Stimulated activated CD4-positive, alpha-beta T cell treated with anti-CD3 and anti-CD28 coated beads, Interleukin-12 subunit alpha, Interleukin-12 subunit beta, amount 100 ng/mL, for 24 hours (primary cell): ENCODE results near the gene DNAJA1.
A peak's percentile ranks its signal among the peaks of the same experiment; 100 is the strongest.
"Not testable (repeated sequence)": the region's sequence is repeated elsewhere in the genome, so short reads cannot be mapped to it uniquely, and the experiment has no call there.

Experiments used
- DNase-seq, 2 experiments: peaks; one replicate each; pipeline ENCODE4 v3.0.0-alpha.2; 2020; ENCODE audit warnings: low read depth in 2 of 2

The DNAJA1 gene

DNA sequence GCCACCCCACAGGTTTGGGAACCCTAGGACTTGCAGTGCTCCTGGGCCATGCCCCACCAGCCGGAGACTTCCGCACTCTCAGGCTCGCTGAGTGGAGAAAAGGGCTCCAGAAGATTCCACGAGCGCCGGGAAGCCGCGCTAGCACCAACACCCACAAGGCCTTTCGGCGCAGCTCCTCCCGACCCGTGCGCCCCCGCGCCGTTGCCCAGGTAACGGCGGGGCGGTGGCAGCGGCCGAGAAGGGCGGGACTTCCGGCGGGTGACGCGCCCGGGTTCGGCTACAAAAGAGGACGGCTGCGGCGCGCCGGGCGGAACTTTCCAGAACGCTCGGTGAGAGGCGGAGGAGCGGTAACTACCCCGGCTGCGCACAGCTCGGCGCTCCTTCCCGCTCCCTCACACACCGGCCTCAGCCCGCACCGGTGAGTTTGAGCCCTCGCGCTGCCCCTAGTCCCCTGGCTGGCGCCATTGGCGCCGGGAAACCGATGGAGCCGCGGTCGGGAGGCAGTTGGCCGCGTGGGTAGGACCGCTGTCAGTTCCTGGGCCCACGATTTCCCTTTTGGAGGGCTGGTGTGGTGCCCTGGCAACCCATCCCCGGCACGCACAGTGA lies at the start of gene DNAJA1:
TSS of gene DNAJA1 (plus strand) at position 308 of the 606 bp plus-strand sequence. CDS start 1,212 bp downstream, outside the sequence.
- peak; percentile 89 to 93 for DNase-seq

DNA sequence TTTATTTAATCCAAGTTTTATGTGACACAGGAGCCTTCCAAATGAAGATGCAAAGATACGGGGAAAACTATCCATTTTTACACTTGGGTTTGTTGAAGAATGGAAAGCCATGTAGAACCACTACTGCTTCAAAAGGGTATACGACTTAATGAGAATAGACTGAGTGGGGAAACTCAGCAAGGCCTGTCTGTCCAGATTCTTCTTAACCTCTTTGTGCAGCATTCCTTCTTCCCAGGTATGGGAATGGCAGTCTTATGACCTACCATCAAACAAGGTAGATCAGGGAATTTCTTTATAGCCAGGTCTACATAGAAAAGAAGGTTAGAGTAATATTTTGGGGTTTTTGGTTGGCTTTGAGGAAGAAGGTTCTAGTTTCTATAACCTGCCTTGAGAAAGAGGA lies 47.0 kb upstream of the DNAJA1 start:
- no peak for DNase-seq

DNA sequence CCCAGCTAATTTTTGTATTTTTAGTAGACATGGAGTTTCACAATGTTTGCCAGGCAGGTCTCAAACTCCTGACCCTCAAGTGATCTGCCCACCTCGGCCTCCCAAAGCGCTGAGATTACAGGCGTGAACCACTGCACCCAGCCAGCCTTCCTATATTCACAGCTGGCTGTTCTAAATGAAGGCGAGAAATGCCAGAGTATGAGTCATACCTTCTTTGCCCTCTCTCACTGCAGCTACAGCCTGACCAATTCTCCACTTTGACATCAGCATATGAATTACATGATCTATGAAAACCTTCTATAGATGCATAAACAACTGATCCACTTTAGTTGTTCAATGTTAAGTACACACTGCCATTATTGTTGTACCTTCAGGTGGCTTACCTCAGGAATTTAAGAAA lies 38.1 kb upstream of the DNAJA1 start:
- no peak for DNase-seq

DNA sequence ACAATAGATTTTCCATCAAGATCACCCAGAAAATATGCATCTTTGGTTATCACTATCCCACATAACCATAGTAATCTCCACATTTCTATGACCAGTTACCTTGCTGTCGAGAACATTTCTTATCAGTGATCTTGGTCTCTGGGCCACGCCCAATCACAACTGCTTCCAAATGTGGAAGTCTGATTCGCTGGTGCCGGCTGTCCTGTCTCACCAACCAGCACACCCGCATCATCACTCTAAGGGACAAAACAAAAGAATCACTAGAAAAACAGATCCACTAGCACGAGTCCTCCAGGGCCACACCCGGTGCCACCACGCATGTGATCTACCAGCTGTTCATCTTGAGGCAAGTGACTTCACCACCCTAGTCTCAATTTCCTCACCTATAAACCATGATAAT lies 35.4 kb upstream of the DNAJA1 start:
- no peak for DNase-seq

DNA sequence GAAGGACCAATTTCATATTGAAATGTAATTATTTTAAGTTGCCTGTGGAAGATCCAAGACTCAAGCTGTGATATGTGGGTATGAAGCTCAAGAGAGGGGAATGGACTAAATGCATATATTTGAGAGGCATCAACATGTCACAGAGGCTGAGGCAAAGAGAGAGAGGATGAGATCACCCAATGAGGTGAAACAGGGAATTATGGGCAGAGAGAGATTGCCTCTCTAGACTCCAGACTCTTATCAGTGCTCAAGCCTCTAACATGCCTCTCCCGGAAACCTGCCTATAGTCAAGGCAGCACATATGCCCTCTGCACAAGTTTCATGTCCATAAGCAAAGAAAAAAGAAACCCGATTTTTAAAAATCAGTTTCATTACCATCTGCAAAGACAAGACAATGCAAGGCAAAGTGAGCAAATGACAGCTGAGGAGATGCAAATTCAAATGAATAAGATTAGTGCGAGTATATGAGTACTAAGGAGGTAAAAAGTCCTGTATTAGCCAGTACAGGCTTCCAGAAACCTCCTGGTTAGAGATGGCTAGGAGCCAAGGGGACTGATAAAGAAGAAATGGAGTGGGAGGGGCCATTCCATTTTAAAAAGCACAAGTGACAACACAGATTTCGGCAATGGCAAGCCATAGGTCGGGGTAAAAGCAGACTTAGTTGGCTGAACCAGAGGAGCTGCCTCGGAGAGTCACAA lies 33.0 kb upstream of the DNAJA1 start:
- DNase-seq: no peak

DNA sequence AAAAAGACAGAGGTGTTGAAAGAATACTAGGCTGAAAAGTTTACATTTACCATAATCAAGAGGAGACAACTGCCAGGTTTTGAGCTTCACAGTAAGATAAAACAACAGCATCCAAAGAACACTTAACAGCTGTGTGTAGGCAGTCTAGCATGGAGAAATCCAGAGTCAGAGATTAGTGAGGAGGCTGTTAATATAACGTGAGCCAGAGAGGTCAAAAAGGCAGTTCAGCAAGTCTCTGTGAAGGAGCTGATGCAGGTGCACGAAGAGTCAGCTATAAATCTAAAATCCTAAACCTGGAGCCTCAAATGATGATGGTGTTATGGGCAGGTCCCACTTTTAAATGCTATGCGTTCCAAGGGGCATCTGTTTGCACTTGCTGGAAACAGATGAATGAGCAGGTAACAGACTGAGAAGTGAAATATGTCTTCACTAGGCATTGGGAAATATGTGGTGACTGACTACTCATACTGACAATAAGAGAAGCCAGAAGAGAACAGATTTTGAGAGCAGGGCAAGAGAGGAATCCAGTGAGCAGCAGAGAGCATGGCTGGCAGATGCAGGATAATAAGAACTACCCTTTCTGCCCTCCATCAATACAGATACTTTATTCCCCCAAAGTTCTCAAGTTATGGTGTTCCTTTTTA lies 32.4 kb upstream of the DNAJA1 start:
- DNase-seq: no peak

DNA sequence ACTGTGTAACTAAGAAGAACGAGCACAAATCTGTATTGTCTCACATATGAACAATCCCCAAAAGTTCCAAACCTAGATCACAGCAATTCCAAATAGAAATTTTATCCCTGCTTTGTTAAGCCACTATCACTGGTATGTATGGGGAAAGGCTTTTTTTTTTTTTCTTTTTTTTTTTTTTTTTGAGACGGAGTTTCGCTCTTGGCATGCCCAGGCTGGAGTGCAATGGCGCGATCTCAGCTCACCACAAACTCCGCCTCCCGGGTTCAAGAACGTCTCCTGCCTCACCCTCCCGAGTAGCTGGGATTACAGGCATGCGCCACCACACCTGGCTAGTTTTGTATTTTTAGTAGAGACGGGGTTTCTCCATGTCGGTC lies 24.4 kb upstream of the DNAJA1 start:
- peak in 1 of 2 experiments; percentile 15 for DNase-seq

DNA sequence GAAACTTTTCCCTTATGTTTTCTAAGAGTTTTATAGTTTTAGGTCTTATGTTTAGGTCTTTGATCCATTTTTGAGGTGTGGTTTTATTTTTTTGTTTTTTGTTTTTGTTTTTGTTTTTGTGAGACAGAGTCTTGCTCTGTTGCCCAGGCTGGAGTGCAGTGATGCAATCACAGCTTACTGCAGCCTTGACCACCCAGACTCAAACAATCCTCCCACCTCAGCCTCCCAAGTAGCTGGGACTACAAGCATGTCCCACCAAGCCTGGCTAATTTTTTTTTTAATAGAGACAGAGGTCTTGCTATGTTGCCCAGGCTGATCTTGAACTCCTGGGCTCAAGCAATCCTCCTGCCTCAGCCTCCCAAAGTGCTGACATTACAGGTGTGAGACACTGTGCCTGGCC lies 19.7 kb upstream of the DNAJA1 start:
- DNase-seq: not testable (repeated sequence)

DNA sequence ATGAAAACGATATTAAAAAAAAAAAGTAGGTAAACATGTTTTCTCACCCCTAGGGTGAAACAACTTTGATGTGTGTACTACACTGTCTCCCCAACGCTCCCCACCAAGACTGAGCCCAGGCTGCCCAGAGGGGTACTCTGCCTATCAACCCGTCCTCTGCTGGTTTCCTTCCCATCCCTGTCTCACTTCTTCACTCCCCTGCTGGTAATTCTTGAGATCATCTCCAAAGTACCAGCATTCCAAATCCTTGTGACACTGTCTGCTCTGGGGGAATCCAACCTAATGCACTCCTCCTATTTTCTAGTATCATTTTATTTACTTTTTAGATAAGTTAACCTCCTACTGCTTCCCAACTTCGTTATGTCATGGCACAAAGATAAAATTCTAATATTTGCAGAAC lies 17.3 kb upstream of the DNAJA1 start:
- no peak for DNase-seq

DNA sequence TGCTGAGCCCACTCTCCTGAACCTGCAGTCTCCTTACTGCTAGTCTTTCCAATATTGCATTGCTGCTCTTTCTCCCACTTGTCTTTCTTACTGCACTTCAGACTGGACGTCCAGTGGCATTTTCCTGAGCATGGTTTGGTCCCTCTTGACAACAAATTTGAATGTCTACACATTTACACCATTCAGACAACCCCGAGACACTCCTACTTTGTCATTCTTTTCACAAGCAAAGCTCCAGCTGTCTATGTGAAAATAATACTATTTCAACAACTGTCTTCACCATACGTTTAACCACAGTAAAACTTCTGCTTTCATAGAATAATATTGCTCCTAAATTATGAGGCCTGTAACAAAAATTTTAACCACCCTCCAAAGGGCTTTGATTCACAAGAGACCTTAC lies 13.2 kb upstream of the DNAJA1 start:
- DNase-seq: no peak

DNA sequence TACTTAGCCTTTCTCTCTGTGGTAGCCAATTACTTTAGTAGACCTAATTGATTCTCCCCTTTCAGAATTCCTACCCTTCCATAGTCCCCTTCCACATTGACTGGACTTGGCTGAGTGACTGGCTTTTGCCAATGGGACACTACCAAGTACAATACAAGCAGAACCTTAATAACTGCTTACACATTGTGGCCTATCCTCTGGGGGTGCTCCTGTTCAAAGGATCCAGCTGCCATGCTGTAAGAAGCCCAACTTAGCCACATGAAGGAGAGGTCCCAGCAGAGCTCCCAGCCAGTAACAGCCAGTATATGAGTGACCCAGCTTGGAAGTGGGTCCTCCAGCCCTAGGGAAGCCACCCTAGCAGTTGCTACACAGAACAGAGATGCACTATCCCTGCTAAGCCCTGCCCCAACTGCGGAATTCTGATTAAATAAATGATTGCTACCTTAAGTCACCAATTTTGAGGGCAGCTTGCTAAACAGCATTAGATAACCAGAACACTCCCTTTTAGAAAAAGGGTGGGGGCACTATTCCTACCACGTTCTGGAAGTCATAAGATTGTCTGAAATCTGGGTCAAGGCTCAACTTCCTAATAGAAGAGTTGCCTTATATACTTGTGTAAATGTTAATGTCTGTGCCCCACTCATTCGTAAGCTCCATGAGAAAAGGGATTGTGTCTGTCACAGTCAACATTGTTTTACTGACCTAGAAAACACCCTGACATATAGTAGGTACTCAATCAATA lies 12.6 kb upstream of the DNAJA1 start:
- DNase-seq: no peak

DNA sequence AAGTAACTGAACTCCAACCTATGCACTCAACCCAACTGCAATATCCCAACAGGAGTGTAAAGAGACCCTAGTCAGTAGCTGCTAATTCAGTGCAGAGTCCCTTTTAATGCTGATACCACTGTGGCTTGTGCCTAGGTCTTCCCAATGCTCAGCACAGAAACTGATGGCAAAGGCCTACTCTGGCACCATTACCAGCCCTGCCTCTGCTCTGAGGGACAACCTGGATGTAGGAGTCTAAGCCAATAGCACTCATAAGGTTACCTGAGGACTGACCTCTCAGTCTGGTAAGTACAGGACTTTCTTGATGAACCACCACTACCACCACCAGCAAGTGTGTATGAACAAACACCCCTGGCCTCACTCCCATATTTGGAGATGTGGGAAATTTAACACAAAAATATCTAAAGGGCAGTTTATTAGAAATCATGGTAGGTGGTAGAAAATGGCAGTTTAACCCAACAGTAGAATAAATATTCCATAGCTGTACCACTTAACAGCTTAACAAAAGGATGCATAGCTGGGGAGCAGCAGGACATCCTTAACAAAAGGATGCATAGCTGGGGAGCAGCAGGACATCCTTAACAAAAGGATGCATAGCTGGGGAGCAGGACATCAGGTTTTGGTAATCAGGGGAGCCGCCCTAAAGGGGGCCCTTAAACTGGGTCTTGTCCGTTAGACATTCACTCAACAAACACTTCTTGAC lies 11.0 kb upstream of the DNAJA1 start:
- DNase-seq: no peak

DNA sequence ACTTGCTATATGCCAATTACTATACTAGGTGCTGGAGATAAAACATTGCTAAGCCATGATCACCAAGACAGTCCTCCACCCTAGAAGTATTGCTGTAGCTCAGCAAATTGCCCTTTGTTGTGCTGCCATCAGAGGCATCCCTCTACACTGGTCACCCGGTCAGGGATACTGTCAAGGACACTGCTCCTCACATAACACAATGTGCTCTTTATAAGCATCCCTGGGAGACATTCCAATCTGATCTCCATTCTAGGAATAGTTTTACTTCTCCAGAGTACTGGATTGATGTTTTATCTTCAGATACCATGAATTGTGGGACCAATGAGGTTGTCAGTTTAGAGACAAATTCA lies 10.4 kb upstream of the DNAJA1 start:
- DNase-seq: no peak

DNA sequence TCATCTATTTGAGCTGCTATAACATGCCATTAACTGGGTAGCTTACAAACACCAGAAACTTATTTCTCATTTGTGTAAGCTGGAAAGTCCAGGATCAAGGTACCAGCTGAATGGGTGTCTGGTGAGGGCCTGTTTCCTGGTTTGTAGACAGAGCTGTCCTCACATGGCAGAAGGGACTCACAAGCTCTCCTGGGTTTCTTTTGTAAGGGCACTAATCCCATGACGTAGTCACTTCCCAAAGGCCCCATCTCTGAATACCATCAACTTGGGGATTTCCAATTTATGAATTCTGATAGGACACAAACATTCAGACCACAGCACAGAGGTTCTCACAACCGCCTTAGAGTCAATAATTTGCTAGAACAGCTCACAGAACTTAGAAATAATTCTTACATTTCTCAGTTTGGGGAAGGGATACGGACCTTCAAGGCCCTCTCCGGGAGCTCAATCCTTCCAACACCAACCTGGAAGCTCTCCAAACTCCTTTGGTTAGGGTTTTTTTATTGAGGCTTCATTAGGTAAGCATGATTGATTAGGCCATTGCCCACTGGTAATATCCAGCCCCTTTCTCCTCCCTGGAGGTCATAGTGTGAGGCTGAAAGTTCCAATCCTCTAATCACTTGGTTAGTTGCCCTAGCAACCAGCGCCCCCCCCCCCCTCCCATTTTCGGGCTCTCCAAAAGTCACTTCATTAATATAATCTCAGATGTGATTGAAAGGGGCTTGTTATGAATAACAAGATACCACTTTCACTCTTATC lies 7.6 kb upstream of the DNAJA1 start:
- DNase-seq: no peak

DNA sequence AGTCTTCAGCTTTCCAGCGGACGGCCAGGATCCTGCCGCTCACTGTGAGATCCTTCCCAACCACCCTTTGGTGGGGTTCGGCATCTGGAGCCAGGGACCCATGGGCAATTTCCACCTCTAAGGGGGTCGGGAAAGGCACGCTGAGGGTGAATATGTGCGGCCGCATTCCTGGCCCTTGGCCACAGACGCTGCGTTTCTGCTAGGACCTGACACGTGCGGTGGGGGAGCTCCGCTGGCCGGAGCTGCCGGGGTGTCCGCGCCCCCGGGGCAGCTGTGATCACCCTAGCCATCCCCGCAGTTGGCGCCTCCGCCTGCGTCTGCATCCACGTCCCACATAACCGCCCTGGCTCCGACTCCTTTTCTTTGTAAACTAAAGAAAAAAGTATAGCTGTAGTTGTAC lies 5.3 kb upstream of the DNAJA1 start:
- no peak for DNase-seq

DNA sequence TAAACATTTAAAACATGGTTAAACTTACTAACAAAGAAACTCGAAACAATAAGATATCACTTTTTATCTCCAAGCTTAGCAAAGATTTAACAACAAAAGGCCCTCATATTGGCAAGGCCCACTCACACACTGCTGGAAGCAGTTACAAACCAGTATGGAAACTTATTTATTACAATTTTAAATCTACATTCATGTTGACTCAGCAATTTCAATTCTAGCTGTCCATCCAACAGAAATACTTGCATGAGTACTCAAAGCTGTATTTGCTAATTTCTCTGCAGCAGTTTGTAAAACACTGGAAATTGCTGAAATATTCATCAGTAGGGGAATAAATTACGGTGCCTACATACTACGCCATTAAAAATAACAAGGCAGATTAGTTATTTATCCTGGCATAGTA lies 2.8 kb upstream of the DNAJA1 start:
- no peak for DNase-seq

DNA sequence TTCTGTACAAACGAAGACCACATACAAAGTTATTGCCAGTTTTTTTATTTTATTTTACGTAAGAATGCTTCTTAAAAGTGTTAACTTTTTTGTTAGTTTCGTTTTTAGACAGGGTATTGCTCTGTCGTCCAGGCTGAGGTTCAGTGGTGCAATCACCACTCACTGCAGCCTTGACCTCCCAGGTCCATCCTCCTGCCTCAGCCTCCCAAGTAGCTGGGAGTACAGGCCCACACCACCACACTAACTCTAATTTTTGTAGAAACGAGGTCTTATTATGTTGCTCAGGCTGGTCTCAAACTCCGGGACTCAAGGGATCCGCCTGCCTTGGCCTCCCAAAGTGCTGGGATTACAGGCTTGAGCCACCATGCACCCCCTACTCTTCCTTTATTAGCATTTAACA lies 2.3 kb upstream of the DNAJA1 start:
- no peak for DNase-seq

DNA sequence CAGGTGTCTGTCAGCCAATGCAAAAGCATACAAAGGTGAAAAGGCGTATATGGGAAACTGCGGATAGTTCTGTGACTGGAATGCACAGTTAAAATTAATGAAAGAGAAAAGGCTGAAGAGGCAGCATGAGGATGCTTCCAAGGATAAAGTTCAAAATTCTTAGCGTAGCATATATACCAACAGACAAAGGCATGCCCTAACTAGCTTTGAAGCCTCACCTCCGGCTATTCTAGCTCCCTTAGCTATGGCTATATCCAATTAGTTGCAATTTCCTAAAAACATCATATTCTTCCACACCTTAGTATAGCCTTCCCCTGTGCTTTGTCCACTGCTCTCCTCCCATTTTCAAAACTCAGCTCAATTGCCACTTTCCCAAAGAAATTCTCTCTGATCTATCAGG lies 1.4 kb upstream of the DNAJA1 start:
- DNase-seq: no peak

DNA sequence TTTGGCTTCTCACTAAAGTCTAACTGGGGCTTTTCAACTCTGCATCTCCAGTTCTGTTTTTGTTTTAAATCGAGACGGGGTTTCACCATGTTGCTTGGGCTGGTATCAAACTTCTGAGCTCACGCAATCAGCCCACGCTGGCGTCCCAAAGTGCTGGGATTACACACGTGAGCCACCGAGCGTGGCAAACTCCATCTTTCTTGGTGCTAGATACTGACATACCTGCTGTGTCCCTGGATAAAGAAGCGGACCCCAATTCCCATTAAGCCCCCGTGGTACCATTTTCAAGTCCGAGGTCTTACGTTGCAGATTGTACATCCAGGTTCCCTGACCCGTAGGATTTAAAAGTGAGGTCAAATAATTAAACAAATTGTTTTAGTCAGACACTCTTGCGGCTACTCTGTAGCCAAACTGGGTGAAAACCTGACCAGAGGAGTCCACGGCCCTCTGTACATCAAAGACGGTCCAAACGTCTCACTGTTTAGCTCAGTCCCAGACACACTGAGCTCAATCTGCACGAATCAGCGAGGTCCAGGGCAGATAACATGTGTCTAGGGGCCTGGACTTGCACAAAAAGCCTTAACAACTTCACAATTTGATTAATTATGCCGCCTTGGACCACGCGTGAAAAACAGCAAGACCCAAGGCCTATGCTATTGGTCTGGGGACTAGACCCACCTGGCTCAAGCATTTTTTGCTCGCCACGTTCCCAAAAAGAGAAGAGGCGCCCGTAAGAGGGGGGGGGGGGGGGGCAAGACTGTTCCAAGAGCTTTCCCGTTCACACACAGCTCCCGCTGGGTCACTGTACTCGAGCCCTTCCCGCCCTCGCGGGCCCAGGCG lies 727 bp upstream of the DNAJA1 start:
- DNase-seq: no peak

DNA sequence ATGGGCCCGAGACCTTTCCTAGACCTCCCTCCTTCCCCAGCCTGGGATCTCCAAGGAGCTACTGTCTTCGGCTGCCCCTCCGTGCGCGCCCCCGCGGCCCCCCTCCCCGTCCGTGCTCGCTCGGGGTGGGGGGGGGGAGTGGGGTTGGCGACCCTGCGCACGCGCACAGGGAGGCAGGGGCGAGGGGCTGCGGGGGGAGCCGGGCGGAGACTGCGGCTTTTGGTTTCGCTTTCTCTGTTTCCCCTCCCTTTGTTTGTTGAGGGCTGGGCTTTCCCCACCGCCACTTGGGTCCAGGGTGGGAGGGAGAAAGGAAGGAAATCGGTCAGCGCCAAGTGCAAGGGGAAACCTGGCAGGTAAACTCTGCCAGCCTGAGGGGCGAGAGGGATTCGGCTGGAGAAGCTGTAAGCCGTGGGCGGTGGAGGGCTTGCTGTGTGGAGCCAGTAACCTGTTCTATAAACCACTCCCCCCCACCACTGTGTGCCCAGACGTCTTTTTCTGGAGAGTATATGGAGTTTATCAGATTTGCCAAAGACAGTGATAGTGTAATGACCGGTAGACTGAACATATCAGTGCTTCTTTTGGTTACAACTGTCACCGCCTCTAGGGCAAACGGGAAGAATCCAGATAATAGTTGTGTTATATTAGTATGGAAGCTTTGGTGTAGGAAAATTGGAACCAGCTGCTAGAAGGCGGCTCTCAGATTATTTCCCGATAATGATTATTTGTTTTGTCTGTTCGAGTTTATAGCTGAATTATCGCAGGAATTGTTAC lies 684 bp downstream of the DNAJA1 start:
- peak; percentile 65 to 71 for DNase-seq
